K562 (cell line): Measurements from ENCODE around the gene CGB3. TPM values are rescaled to one million over a fixed set of nuclear protein-coding genes. Genes with fewer than 3 reads are reported as not detected.

Experiments
- CEBPB ChIP-seq: fragments of 450-650 bp; IDR thresholded peaks from 2 replicates; pipeline ENCODE4 v1.6.1; 2016; ENCODE audit warnings: missing genetic modification characterization, missing compliant biosample characterization
- CHD4 ChIP-seq: fragments of 200-600 bp; sonication (generic); IDR thresholded peaks from 3 replicates; pipeline ENCODE4 v1.6.1; 2012; ENCODE audit warnings: low read depth, mild to moderate bottlenecking, mixed read lengths, low read length, inconsistent platforms; ENCODE audit not compliant: insufficient read depth, insufficient replicate concordance, poor library complexity, severe bottlenecking
- E2F5 ChIP-seq: sonication (generic); formaldehyde crosslinking; IDR thresholded peaks from 2 replicates; pipeline ENCODE4 v1.8.0; 2022; ENCODE audit warnings: mild to moderate bottlenecking, missing genetic modification reagents
- KHSRP ChIP-seq: fragments of 450-650 bp; IDR thresholded peaks from 2 replicates; pipeline ENCODE4 v1.6.1; 2017
- MTA2 ChIP-seq: fragments of 450-650 bp; IDR thresholded peaks from 2 replicates; pipeline ENCODE4 v1.6.1; 2016; ENCODE audit warnings: low read depth
- NR2C2 ChIP-seq, 2 experiments: fragments of 200-800 bp in 1 of 2; sonication (Bioruptor generic) in 1 of 2; sonication (generic) in 1 of 2; formaldehyde crosslinking in 1 of 2; IDR thresholded peaks; 2 replicates each; pipeline versions ENCODE4 v1.6.1 to v1.8.0; 2016 to 2022; ENCODE audit warnings: mild to moderate bottlenecking in 1 of 2, missing compliant biosample characterization in 1 of 2, missing genetic modification characterization in 1 of 2, missing genetic modification reagents in 1 of 2
- PTBP1 ChIP-seq: fragments of 200-400 bp; formaldehyde crosslinking; IDR thresholded peaks from 2 replicates; pipeline ENCODE4 v1.6.1; 2017; ENCODE audit warnings: low read depth, low read length
- SAFB ChIP-seq: fragments of 200-400 bp; formaldehyde crosslinking; IDR thresholded peaks from 2 replicates; pipeline ENCODE4 v1.6.1; 2017; ENCODE audit warnings: low read depth, low read length, borderline replicate concordance
- TFE3 ChIP-seq: fragments of 450-650 bp; formaldehyde crosslinking; IDR thresholded peaks from 2 replicates; pipeline ENCODE4 v1.4.0; 2020; ENCODE audit warnings: mild to moderate bottlenecking, mixed read lengths
- WHSC1 ChIP-seq: IDR thresholded peaks from one replicate; pipeline ENCODE4 v1.6.1; 2012; ENCODE audit warnings: low read length, control low read depth, inconsistent platforms
- XRCC4 ChIP-seq: IDR thresholded peaks from one replicate; pipeline ENCODE4 v1.6.1; 2011; ENCODE audit not compliant: insufficient read depth, insufficient read length; ENCODE audit errors: extremely low read depth
- ZNF124 ChIP-seq: sonication (generic); formaldehyde crosslinking; IDR thresholded peaks from 2 replicates; pipeline ENCODE4 v1.8.1; 2022; ENCODE audit warnings: missing genetic modification reagents
- ZNF407 ChIP-seq: fragments of 450-650 bp; IDR thresholded peaks from 2 replicates; pipeline ENCODE4 v1.6.1; 2016; ENCODE audit warnings: low read depth
- ZNF696 ChIP-seq: fragments of 250-450 bp; sonication (Bioruptor Pico); conservative IDR thresholded peaks from 2 replicates; pipeline ENCODE4 v1.4.0; 2020; ENCODE audit warnings: mild to moderate bottlenecking, moderate library complexity
- polyA plus RNA-seq, 8 experiments: library from polyadenylated mRNA; depleted of rRNA in 4 of 8; stranded (reverse) in 5 of 8; unstranded in 3 of 8; fragments of >200 nt; fragmentation: Nextera tagmentation in 2 of 8; fragmentation: Illumina TruSeq in 1 of 8; extraction: Ambion mirVana in 2 of 8; extraction: Trizol in 1 of 8; gene quantifications; 2 replicates each; pipeline versions ENCODE4 v1.2.1 to v1.2.3, GENCODE V29; 2011 to 2014; ENCODE audit warnings: inconsistent platforms in 1 of 8, missing spikeins in 1 of 8
- total RNA-seq, 7 experiments: library from RNA; depleted of rRNA in 6 of 7; stranded (reverse); fragments of >200 nt in 6 of 7; fragmentation: Illumina TruSeq in 2 of 7; extraction: Trizol in 2 of 7; gene quantifications; 2 replicates each; pipeline versions ENCODE4 v1.2.1 to v1.2.3, GENCODE V29; 2011 to 2021; ENCODE audit warnings: low replicate concordance in 1 of 7
- TF ChIP-seq, protein P1 (sequence below): fragments of 250-450 bp; sonication (Bioruptor Pico); IDR thresholded peaks from 2 replicates; pipeline ENCODE4 v1.8.0; 2022; ENCODE audit warnings: inconsistent platforms, mild to moderate bottlenecking, moderate library complexity, borderline replicate concordance

Gene CGB3
- total and polyA plus RNA-seq, 9 of the 15 experiments (the other 6 are each of a cell fraction or from before 2014, with no cell fraction given): not detected

- TF ChIP-seq E2F5 (CRISPR knock-in tag) (no peak), CHD4 (no peak), WHSC1 (no peak), SAFB (no peak), CEBPB (tag) (no peak), ZNF407 (no peak), TFE3 (CRISPR knock-in tag) (peak; percentile 15; the same call in 1 of the 2 replicates), XRCC4 (no peak), ZNF124 (no peak), KHSRP (0 out of 2 replicates have a peak, but pooled peaks have one; percentile 27), PTBP1 (no peak), ZNF696 (CRISPR knock-in tag) (no peak), NR2C2 (CRISPR knock-in tag; IDR thresholded peaks at IDR 0.05) (no peak), NR2C2 (tag; IDR thresholded peaks at IDR 0.05) (0 out of 2 replicates have a peak, but pooled peaks have one; percentile 29), MTA2 (no peak)
- TF ChIP-seq, protein P1, sequence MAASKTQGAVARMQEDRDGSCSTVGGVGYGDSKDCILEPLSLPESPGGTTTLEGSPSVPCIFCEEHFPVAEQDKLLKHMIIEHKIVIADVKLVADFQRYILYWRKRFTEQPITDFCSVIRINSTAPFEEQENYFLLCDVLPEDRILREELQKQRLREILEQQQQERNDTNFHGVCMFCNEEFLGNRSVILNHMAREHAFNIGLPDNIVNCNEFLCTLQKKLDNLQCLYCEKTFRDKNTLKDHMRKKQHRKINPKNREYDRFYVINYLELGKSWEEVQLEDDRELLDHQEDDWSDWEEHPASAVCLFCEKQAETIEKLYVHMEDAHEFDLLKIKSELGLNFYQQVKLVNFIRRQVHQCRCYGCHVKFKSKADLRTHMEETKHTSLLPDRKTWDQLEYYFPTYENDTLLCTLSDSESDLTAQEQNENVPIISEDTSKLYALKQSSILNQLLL (CRISPR knock-in tag): no peak
Measured at GRCh38 chr19:49014123-49014869, 9.8 kb downstream of the CGB3 start (continued).
